Neuronal stem cell (in vitro differentiated cells): Measurements from ENCODE around the gene PAPPA.

Source experiments
- DNase-seq: peaks from one replicate; pipeline ENCODE4 v3.0.0-alpha.2; 2013; ENCODE audit warnings: low spot score
- H2AFZ ChIP-seq: one replicate; pipeline ENCODE4 v1.6.1; 2013; ENCODE audit warnings: mild to moderate bottlenecking, low read length, inconsistent platforms
- H2AK5ac ChIP-seq: 2 replicates; pipeline ENCODE4 v1.6.1; 2013; ENCODE audit warnings: low read depth, mild to moderate bottlenecking, inconsistent platforms, low read length, moderate library complexity, mixed read lengths
- H2BK120ac ChIP-seq: 2 replicates; pipeline ENCODE4 v1.6.1; 2013; ENCODE audit warnings: low read depth, mild to moderate bottlenecking, inconsistent platforms, low read length, moderate library complexity, mixed read lengths
- H2BK12ac ChIP-seq: one replicate; pipeline ENCODE4 v1.6.1; 2013; ENCODE audit warnings: low read length, inconsistent platforms
- H2BK15ac ChIP-seq: 2 replicates; pipeline ENCODE4 v1.6.1; 2013; ENCODE audit warnings: mild to moderate bottlenecking, low read length, inconsistent platforms, mixed read lengths
- H2BK5ac ChIP-seq: one replicate; pipeline ENCODE4 v1.6.1; 2013; ENCODE audit warnings: inconsistent platforms, mild to moderate bottlenecking, low read length, moderate library complexity
- H3K14ac ChIP-seq: one replicate; pipeline ENCODE4 v1.6.1; 2013; ENCODE audit warnings: low read length, inconsistent platforms
- H3K18ac ChIP-seq: 2 replicates; pipeline ENCODE4 v1.6.1; 2013; ENCODE audit warnings: low read length, inconsistent platforms
- H3K23ac ChIP-seq: 2 replicates; pipeline ENCODE4 v1.6.1; 2013; ENCODE audit warnings: low read depth, mild to moderate bottlenecking, mixed read lengths, low read length, inconsistent platforms; ENCODE audit not compliant: poor library complexity
- H3K27ac ChIP-seq: replicated peaks from 3 replicates; pipeline ENCODE4 v1.5.1; 2013; ENCODE audit warnings: low read length, inconsistent platforms
- H3K27me3 ChIP-seq, 3 experiments: 2 replicates each; pipeline ENCODE4 v1.6.1; 2013; ENCODE audit warnings: low read length in 3 of 3, mild to moderate bottlenecking in 2 of 3, inconsistent platforms in 1 of 3, low read depth in 1 of 3, mixed read lengths in 1 of 3, moderate library complexity in 1 of 3; ENCODE audit not compliant: control insufficient read depth in 3 of 3, insufficient read depth in 3 of 3
- H3K36me3 ChIP-seq, 2 donors: replicated peaks in 1 of 2; 2 replicates each; pipeline ENCODE4 v1.6.1; 2013; ENCODE audit warnings: low read length in 2 of 2; ENCODE audit not compliant: control insufficient read depth in 2 of 2, insufficient read depth in 2 of 2
- H3K4ac ChIP-seq: 2 replicates; pipeline ENCODE4 v1.6.1; 2013; ENCODE audit warnings: inconsistent platforms, mild to moderate bottlenecking, low read length, moderate library complexity
- H3K4me1 ChIP-seq, 2 donors: 1 replicate in 1 of 2; 2 replicates in 1 of 2; pipeline ENCODE4 v1.6.1; 2013; ENCODE audit warnings: low read length in 2 of 2, low read depth in 1 of 2; ENCODE audit not compliant: control insufficient read depth in 2 of 2, insufficient read depth in 1 of 2
- H3K4me2 ChIP-seq: one replicate; pipeline ENCODE4 v1.6.1; 2013; ENCODE audit warnings: mild to moderate bottlenecking, low read length, inconsistent platforms; ENCODE audit not compliant: insufficient read depth, poor library complexity, severe bottlenecking
- H3K4me3 ChIP-seq, 2 donors: 2 replicates each; pipeline ENCODE4 v1.5.1; 2013; ENCODE audit warnings: low read length in 2 of 2, mild to moderate bottlenecking in 2 of 2, inconsistent platforms in 1 of 2, moderate library complexity in 1 of 2
- H3K79me1 ChIP-seq: one replicate; pipeline ENCODE4 v1.6.1; 2013; ENCODE audit warnings: low read depth, mild to moderate bottlenecking, inconsistent platforms, low read length, moderate library complexity
- H3K9ac ChIP-seq: one replicate; pipeline ENCODE4 v1.6.1; 2013; ENCODE audit warnings: mild to moderate bottlenecking, low read depth, low read length, inconsistent platforms; ENCODE audit not compliant: poor library complexity
- H3K9me3 ChIP-seq, 2 donors: replicated peaks in 1 of 2; 2 replicates each; pipeline versions ENCODE3 to v1.6.1; 2013; ENCODE audit warnings: low read length in 2 of 2, mild to moderate bottlenecking in 2 of 2, inconsistent platforms in 1 of 2, low read depth in 1 of 2, mixed read lengths in 1 of 2, moderate library complexity in 1 of 2; ENCODE audit not compliant: control insufficient read depth in 2 of 2, insufficient read depth in 1 of 2
- H4K8ac ChIP-seq: one replicate; pipeline ENCODE4 v1.6.1; 2013; ENCODE audit warnings: low read depth, mild to moderate bottlenecking, inconsistent platforms, low read length, moderate library complexity
- H4K91ac ChIP-seq: one replicate; pipeline ENCODE4 v1.6.1; 2013; ENCODE audit warnings: low read length, low read depth, mild to moderate bottlenecking, inconsistent platforms; ENCODE audit not compliant: poor library complexity
- WGBS, 2 donors: extraction: QIAGEN DNeasy Blood & Tissue Kit; methylation state at CpG; one replicate each; pipeline ENCODE4 v1.1.7; 2013; ENCODE audit warnings: missing lambda C conversion rate in 2 of 2, mixed read lengths in 1 of 2; ENCODE audit not compliant: insufficient read length in 2 of 2, insufficient replicate concordance in 1 of 2; ENCODE audit errors: extremely low coverage in 2 of 2; 5-methylcytosine and 5-hydroxymethylcytosine counted together

The PAPPA gene

GRCh38 chr9:116342941-116343340, 189.3 kb downstream of the PAPPA start:
- Histone ChIP-seq H3K9ac (no peak overlapping the region), H2BK120ac (no peak overlapping the region), H3K4me3 (no peak overlapping the region), H2BK12ac (no peak overlapping the region), H3K36me3 (peaks cover 0 to 64% of the 10 kb centered on the region in 2 donors), H2AK5ac (no peak overlapping the region), H2AFZ (no peak overlapping the region), H2BK5ac (no peak overlapping the region), H3K9me3 (peaks cover 0 to 3% of the 10 kb centered on the region in 2 donors), H3K4me1 (peaks cover 0 to 9% of the 10 kb centered on the region in 2 donors), H4K91ac (no peak overlapping the region), H3K27me3 (no peaks in the 10 kb centered on the region), H2BK15ac (no peak overlapping the region), H3K79me1 (no peaks in the 10 kb centered on the region), H3K23ac (no peak overlapping the region), H3K14ac (no peak overlapping the region), H3K18ac (no peak overlapping the region), H3K27ac (no peak overlapping the region), H4K8ac (no peak overlapping the region), H3K4ac (no peak overlapping the region), H3K4me2 (no peak overlapping the region)
- no CpG with 5 or more reads among the region's 2 CpGs for WGBS, 2 donors
- DNase-seq: no peak

DNA sequence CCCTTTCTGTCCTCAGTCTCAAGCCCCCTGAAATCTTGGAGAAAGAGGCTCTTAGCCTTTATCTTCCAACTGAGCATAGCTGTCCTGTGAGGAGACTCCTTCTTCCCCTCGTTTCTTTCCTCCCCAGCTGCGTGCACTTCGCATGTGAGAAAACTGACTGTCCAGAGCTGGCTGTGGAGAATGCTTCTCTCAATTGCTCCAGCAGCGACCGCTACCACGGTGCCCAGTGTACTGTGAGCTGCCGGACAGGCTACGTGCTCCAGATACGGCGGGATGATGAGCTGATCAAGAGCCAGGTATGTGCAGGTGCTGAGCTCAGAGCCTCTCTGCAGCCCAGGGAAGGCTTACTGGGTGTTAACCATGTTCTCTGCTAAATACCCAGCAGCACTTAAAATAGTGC, 190.8 kb downstream of the PAPPA start:
- Histone ChIP-seq H3K36me3 (peaks cover 0 to 65% of the 10 kb centered on the region in 2 donors), H4K91ac (no peak overlapping the region), H3K79me1 (no peaks in the 10 kb centered on the region), H3K9ac (no peak overlapping the region), H2BK5ac (no peak overlapping the region), H3K23ac (no peak overlapping the region), H2BK120ac (no peak overlapping the region), H3K4me1 (peaks cover 0 to 9% of the 10 kb centered on the region in 2 donors), H2BK15ac (no peak overlapping the region), H2BK12ac (peak overlapping the region; percentile 48), H3K27me3 (no peaks in the 10 kb centered on the region), H2AK5ac (no peak overlapping the region), H4K8ac (no peak overlapping the region), H3K4me2 (no peak overlapping the region), H3K4ac (no peak overlapping the region), H3K14ac (no peak overlapping the region), H3K27ac (no peak overlapping the region), H3K4me3 (no peak overlapping the region), H3K18ac (no peak overlapping the region), H3K9me3 (no peaks in the 10 kb centered on the region), H2AFZ (no peak overlapping the region)
- WGBS, 2 donors: no CpG with 5 or more reads among the region's 10 CpGs
- no peak for DNase-seq

GRCh38 chr9:116345393-116345792, 191.8 kb downstream of the PAPPA start:
- no peak overlapping the region for H4K8ac ChIP-seq
- no peak overlapping the region for H3K27ac ChIP-seq
- H2BK15ac ChIP-seq: no peak overlapping the region
- WGBS, 2 donors: no CpG with 5 or more reads among the region's 2 CpGs
- no peak for DNase-seq
- no peak overlapping the region for H3K18ac ChIP-seq
- H3K9ac ChIP-seq: no peak overlapping the region
- no peak overlapping the region for H2BK120ac ChIP-seq
- H2BK5ac ChIP-seq: no peak overlapping the region
- H2AFZ ChIP-seq: no peak overlapping the region
- no peak overlapping the region for H2BK12ac ChIP-seq
- peaks cover 0 to 9% of the 10 kb centered on the region in 2 donors for H3K4me1 ChIP-seq
- no peak overlapping the region for H3K4ac ChIP-seq
- peaks cover 0 to 70% of the 10 kb centered on the region in 2 donors for H3K36me3 ChIP-seq
- H4K91ac ChIP-seq: no peak overlapping the region
- no peak overlapping the region for H3K23ac ChIP-seq
- H3K27me3 ChIP-seq: no peaks in the 10 kb centered on the region
- no peaks in the 10 kb centered on the region for H3K9me3 ChIP-seq
- no peak overlapping the region for H2AK5ac ChIP-seq
- no peak overlapping the region for H3K4me3 ChIP-seq
- no peak overlapping the region for H3K4me2 ChIP-seq
- H3K14ac ChIP-seq: no peak overlapping the region
- H3K79me1 ChIP-seq: no peaks in the 10 kb centered on the region

DNA sequence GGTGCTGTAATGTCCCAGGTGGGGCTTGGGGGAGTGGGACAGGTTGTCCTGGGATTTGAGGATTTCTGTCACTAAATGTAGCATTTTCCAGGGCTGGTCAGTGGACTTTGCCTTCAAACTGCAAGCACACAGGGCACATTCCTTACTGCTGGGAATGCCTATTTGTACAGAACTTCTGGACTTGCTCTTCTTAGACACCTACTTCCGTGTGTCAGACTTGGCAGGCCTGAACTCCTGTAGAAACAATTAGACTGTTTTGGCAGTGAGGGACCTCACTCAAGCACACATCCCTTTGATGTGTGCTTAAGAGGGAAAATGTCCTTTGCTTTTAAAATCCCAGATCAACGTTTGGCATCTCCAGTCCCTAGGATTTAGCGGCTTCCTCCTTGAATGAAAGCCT, 192.2 kb downstream of the PAPPA start:
- H3K4ac ChIP-seq: no peak overlapping the region
- no peak overlapping the region for H3K18ac ChIP-seq
- H4K91ac ChIP-seq: no peak overlapping the region
- DNase-seq: no peak
- no peak overlapping the region for H2BK15ac ChIP-seq
- H3K14ac ChIP-seq: no peak overlapping the region
- no peak overlapping the region for H3K23ac ChIP-seq
- no peak overlapping the region for H2AK5ac ChIP-seq
- no peak overlapping the region for H3K9ac ChIP-seq
- no peak overlapping the region for H2BK120ac ChIP-seq
- no peaks in the 10 kb centered on the region for H3K27me3 ChIP-seq
- no peak overlapping the region for H2BK5ac ChIP-seq
- H3K4me1 ChIP-seq: peaks cover 0 to 9% of the 10 kb centered on the region in 2 donors
- H2BK12ac ChIP-seq: no peak overlapping the region
- no CpG with 5 or more reads among the region's 3 CpGs for WGBS, 2 donors
- H3K27ac ChIP-seq: no peak overlapping the region
- no peak overlapping the region for H2AFZ ChIP-seq
- H3K36me3 ChIP-seq: peaks cover 0 to 74% of the 10 kb centered on the region in 2 donors
- no peak overlapping the region for H3K4me3 ChIP-seq
- H4K8ac ChIP-seq: no peak overlapping the region
- no peaks in the 10 kb centered on the region for H3K79me1 ChIP-seq
- H3K4me2 ChIP-seq: no peak overlapping the region
- H3K9me3 ChIP-seq: no peaks in the 10 kb centered on the region
